GM18517 (cell line): Measurements from ENCODE around the gene VPS41.

Source experiments
- ATAC-seq: cut with Tn5 transposase; IDR thresholded peaks from one replicate; pipeline ENCODE4 v1.9.1; 2021; ENCODE audit warnings: mild to moderate bottlenecking, moderate library complexity; ENCODE audit not compliant: unreplicated experiment

VPS41 gene

GRCh38 chr7:38907066-38907465 is 1.9 kb downstream of the VPS41 start:
- ATAC-seq = no peak

- peak; percentile 41 for ATAC-seq
Observed at GRCh38 chr7:38905056-38905759, 3.8 kb downstream of the VPS41 start.

- no peak for ATAC-seq
Observed at GRCh38 chr7:38903057-38903456, 5.9 kb downstream of the VPS41 start.

- ATAC-seq = no peak
Observed at GRCh38 chr7:38902449-38902848, 6.5 kb downstream of the VPS41 start.

- no peak for ATAC-seq
Observed at GRCh38 chr7:38893061-38893460, 15.9 kb downstream of the VPS41 start.

GRCh38 chr7:38890597-38890996 is 18.4 kb downstream of the VPS41 start:
- no peak for ATAC-seq

- ATAC-seq = no peak
Observed at GRCh38 chr7:38889872-38890432, 19.0 kb downstream of the VPS41 start.

GRCh38 chr7:38889079-38889478 is 19.9 kb downstream of the VPS41 start:
- no peak for ATAC-seq

- no peak for ATAC-seq
Observed at GRCh38 chr7:38886265-38886664, 22.7 kb downstream of the VPS41 start.

- no peak for ATAC-seq
Observed at GRCh38 chr7:38883706-38884105, 25.3 kb downstream of the VPS41 start.

GRCh38 chr7:38881947-38882684 is 26.9 kb downstream of the VPS41 start:
- ATAC-seq = no peak

GRCh38 chr7:38881015-38881414 is 28.0 kb downstream of the VPS41 start:
- no peak for ATAC-seq

- no peak for ATAC-seq
Observed at GRCh38 chr7:38880454-38880853, 28.5 kb downstream of the VPS41 start.

GRCh38 chr7:38880035-38880434 is 29.0 kb downstream of the VPS41 start:
- no peak for ATAC-seq

GRCh38 chr7:38878694-38879457 is 30.1 kb downstream of the VPS41 start:
- no peak for ATAC-seq

- no peak for ATAC-seq
Observed at GRCh38 chr7:38873433-38873832, 35.6 kb downstream of the VPS41 start.

- ATAC-seq = no peak
Observed at GRCh38 chr7:38872202-38872601, 36.8 kb downstream of the VPS41 start.

GRCh38 chr7:38870147-38870546 is 38.8 kb downstream of the VPS41 start:
- no peak for ATAC-seq

- no peak for ATAC-seq
Observed at GRCh38 chr7:38863601-38864291, 45.2 kb downstream of the VPS41 start.

GRCh38 chr7:38862666-38863065 is 46.3 kb downstream of the VPS41 start:
- ATAC-seq = no peak
